IPS-15b (cell line): ENCODE measurements around the gene ERN1.
"Not testable (repeated sequence)": the region's sequence is repeated elsewhere in the genome, so short reads cannot be mapped to it uniquely, and the experiment has no call there.

ENCODE experiments used
- H3K27me3 ChIP-seq: one replicate; pipeline ENCODE4 v1.6.1; 2013; ENCODE audit warnings: low read length; ENCODE audit not compliant: control insufficient read depth, insufficient read depth
- H3K36me3 ChIP-seq: one replicate; pipeline ENCODE4 v1.6.1; 2013; ENCODE audit warnings: low read length; ENCODE audit not compliant: control insufficient read depth, insufficient read depth
- H3K4me1 ChIP-seq: one replicate; pipeline ENCODE4 v1.6.1; 2013; ENCODE audit warnings: mild to moderate bottlenecking, low read length; ENCODE audit not compliant: control insufficient read depth, insufficient read depth
- H3K4me3 ChIP-seq: one replicate; pipeline ENCODE4 v1.5.1; 2013; ENCODE audit warnings: low read depth, low read length
- H3K9ac ChIP-seq: one replicate; pipeline ENCODE4 v1.6.1; 2013; ENCODE audit warnings: low read depth, mild to moderate bottlenecking, low read length
- H3K9me3 ChIP-seq: one replicate; pipeline ENCODE4 v1.6.1; 2013; ENCODE audit warnings: mild to moderate bottlenecking, low read length; ENCODE audit not compliant: control insufficient read depth, insufficient read depth

Gene ERN1

DNA sequence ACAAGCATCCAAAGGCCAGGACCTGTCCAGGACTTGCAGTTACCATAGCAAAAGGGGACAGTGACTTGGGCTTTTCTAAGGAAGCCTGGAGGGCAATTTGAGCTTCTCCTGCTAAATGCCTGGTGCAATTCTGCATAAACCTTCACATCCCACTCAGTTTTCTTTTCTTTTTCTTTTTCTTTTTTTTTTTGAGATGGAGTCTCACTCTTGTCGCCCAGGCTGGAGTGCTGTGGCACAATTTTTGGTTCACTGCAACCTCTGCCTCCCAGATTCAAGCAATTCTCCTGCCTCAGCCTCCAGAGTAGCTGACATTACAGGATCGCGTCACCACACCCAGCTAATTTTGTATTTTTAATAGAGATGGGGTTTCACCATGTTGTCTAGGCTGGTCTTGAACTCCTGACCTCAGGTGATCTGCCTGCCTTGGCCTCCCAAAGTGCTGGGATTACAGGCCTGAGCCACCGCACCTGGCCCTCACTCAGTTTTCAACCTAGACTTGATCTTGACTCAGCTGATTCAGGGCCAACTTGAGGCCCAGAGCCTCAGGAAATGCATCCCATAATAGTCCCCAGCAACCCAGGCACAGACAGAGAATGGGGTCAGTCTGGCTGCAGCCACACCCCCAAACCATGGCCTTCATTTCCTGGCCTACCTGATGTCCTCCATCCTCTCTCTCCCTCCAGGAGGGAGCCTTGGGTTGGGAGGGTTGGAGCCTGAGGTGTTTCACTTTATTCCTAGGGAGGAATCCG, 122.7 kb downstream of the ERN1 start:
- not testable (repeated sequence) for H3K4me1 ChIP-seq, H3K4me3 ChIP-seq, H3K9me3 ChIP-seq, H3K27me3 ChIP-seq, H3K9ac ChIP-seq, H3K36me3 ChIP-seq

DNA sequence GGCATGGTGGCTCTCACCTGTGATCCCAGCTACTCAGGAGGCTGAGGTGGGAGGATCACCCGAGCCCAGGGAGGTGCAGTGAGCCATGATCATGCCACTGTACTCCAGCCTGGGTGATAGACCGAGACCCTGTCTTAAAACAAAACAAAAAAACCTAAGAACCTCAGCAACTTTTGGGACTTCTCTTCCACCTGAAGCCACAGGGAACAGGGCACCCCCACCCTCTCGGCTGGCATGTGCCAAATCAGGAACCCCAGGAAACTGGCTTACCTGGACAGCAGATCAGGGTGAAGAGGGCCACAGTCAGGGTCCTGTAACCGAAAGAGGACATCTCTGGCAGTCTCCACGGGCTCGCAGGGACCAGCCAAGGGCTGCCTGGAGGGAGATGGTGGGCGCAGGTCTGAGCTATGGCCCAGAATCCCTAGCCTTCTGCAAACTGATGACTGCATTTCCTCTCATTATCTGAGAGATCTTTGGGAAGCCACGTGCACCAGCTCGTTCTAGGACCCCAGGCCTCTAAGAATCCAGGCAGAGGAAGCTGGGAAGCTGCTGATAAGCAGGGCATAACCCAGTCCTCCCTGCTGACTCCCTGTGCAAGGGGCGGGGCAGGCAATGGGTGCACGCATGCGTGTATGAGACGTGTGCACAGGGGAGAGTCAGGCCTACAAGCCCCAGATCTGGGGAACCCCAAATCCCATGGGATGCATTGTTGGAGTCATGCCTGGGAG, 123.4 kb downstream of the ERN1 start:
- no peak overlapping the region for H3K4me3 ChIP-seq
- peaks cover 4% of the 10 kb centered on the region for H3K4me1 ChIP-seq
- no peak overlapping the region for H3K9ac ChIP-seq
- no peaks in the 10 kb centered on the region for H3K36me3 ChIP-seq
- H3K27me3 ChIP-seq: no peaks in the 10 kb centered on the region
- no peaks in the 10 kb centered on the region for H3K9me3 ChIP-seq

DNA sequence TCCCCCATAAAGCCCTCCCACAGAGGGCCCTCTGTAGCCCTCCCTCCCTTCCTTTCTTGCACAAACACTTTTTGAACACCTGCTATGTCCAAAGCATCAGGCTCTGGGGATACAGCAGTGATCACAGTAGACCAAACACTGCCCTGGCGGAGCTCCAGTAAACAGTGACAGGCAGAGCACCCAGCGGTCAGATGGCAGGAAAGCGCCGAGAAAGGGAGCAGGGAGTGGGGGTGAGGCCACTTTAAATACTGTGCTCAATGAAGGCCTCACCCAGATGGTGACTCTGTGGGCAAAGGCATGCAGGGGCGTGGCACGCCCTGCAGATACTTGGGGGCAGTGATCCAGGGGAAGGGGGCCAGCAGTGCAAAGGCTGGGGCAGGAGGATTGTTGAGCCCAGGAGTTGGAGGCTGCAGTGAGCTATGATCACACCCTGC, 124.2 kb downstream of the ERN1 start:
- no peaks in the 10 kb centered on the region for H3K36me3 ChIP-seq
- peaks cover 4% of the 10 kb centered on the region for H3K4me1 ChIP-seq
- H3K4me3 ChIP-seq: no peak overlapping the region
- no peak overlapping the region for H3K9ac ChIP-seq
- H3K27me3 ChIP-seq: no peaks in the 10 kb centered on the region
- H3K9me3 ChIP-seq: no peaks in the 10 kb centered on the region

DNA sequence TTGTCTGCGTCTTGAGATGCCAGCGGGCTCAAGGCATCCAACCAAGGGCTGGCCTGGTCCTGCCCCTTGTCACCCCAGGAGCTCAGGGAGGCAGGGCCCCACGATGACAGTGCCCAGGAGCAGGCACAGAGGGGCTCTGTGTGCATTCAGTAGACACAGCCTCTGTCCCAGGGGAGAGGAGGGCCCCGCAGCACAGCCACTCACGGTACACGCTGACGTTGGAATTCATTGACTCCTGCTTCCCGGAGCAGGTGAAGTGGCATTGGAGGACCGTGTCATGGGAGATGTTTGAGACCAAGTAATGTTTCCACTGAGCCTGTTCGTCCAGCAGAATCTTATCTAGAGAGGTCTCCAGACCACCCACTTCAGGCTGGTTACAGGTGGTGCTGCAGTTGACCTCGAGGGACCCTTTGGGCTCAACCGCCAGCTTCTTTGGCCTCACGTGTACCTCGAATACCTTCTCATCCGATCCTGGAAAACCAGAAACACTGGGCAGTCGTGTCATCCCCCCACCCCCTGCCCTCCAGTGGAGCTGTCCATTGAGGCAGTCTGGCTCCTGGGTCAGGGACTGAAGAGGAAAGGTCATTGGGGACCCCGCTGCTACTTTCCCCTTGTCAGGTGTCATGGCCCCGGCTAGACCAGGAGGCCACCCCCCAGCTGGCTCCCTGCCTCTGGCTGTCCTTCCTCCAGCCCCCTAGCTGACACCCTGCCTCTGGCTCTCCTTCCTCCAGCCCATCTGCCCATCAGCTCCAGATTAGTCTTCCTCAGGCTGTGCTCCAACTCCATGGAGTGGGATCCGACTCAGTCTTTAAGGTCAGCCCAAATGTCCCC, 124.8 kb downstream of the ERN1 start:
- Histone ChIP-seq H3K4me3 (no peak overlapping the region), H3K27me3 (no peaks in the 10 kb centered on the region), H3K9ac (no peak overlapping the region), H3K9me3 (no peaks in the 10 kb centered on the region), H3K4me1 (peaks cover 4% of the 10 kb centered on the region), H3K36me3 (no peaks in the 10 kb centered on the region)

DNA sequence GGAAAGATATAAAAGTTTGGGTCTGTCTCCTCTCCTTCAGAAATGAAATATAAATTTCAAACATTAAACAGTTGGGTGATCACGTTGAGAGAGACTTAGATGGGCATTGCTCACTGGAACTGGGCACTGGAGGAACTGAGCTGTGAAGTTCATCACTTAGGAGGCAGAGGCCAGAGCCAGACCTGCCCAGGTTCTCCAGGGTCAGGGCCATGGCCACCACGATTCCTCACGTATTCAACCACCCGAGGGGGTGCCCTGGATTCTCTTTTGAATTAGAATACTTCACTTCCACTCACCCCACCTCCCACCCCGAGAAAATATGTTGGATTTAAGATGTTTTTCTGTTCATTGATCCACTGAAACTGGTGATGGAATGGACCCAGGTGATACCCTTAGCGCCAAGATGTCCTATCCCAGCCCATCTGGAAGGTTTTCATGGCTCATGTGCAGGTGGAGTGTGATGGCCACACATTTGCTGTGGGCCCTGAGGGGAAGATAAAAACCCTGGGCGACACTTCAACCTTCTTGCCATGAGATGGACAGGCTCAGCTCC, 125.7 kb downstream of the ERN1 start:
- no peaks in the 10 kb centered on the region for H3K36me3 ChIP-seq
- no peaks in the 10 kb centered on the region for H3K4me1 ChIP-seq
- H3K9ac ChIP-seq: no peak overlapping the region
- H3K9me3 ChIP-seq: no peaks in the 10 kb centered on the region
- H3K4me3 ChIP-seq: no peak overlapping the region
- peaks cover 5% of the 10 kb centered on the region for H3K27me3 ChIP-seq

DNA sequence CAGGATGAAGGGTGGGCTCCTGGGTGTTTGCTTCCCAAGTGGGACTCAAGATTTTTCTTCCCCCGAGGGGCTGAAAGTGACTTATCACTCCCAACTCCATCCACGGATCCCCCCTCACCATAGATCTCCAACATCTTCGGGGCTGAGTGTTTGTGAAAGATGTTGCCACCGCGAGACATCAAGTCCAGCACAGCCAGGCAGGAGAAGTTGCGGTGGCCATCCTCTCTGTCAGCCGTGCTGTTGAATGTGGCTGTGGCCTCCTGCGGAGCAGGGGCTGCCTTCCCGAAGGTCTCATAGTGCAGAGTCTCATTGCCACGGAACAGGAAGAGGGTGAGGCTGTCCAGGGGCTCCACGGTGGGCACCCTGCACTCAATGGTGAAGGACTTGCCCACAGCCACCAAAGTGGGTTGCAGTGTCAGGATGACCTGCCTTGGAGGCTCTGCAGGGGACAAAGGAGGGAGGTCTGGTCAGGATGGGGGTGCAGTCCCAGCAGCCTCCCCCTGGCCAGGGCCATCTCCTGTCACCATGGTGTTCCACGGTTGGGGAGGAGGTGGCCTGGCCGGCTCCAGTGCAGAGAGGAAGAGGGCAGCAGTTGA, 126.3 kb downstream of the ERN1 start:
- no peak overlapping the region for H3K4me3 ChIP-seq
- H3K36me3 ChIP-seq: no peaks in the 10 kb centered on the region

DNA sequence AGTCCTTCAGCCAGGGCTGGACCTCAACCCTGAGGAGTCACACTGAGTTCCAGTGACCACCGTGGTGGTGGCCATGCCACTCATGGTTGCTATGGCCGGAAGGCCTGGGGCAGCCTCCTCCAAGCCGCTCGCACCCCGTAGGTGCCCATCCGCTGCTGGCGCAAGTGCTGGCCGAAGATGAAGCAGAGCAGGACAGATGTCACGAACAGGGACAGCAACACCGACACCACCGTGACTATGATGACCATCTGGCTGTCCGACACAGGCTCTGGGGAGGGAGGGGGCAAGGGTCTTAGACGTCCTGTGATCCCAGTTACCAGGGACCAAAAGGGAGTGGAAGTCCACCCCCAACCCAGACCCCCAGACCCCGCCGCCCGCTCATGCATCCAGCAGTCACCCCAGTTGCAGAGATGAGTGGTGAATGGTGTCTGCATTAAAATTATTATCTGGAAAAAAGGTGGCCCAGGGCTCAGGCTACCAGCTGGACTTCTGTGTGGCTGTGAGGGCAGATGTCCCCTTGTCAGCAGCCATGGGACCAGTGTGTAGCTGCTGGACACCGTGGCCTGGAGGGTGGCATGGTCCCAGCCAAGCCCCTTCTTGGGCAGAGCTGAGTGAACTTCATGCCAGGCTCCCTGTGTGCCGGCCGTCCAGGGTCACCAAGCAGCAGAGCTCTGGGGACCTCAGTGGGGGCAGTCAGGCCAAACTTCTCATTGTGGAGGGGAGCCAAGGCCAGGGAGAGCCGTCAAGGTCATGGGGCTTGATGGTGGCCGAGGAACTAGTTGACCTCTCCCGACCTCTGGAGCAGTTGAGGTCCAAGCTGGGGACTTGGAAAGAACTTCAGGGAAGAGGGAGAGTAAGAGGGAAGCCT, 127.1 kb downstream of the ERN1 start:
- Histone ChIP-seq H3K9ac (no peak overlapping the region), H3K27me3 (peaks cover 9% of the 10 kb centered on the region), H3K4me3 (no peak overlapping the region), H3K36me3 (no peaks in the 10 kb centered on the region), H3K4me1 (no peaks in the 10 kb centered on the region), H3K9me3 (no peaks in the 10 kb centered on the region)

More for the DNA sequence above, 126.3 kb downstream of the ERN1 start:
- no peaks in the 10 kb centered on the region for H3K9me3 ChIP-seq
- H3K4me1 ChIP-seq: no peaks in the 10 kb centered on the region
- no peak overlapping the region for H3K9ac ChIP-seq
- peaks cover 9% of the 10 kb centered on the region for H3K27me3 ChIP-seq

GRCh38 chr17:64001763-64002529, 128.0 kb downstream of the ERN1 start:
- peaks cover 6% of the 10 kb centered on the region for H3K4me1 ChIP-seq

DNA sequence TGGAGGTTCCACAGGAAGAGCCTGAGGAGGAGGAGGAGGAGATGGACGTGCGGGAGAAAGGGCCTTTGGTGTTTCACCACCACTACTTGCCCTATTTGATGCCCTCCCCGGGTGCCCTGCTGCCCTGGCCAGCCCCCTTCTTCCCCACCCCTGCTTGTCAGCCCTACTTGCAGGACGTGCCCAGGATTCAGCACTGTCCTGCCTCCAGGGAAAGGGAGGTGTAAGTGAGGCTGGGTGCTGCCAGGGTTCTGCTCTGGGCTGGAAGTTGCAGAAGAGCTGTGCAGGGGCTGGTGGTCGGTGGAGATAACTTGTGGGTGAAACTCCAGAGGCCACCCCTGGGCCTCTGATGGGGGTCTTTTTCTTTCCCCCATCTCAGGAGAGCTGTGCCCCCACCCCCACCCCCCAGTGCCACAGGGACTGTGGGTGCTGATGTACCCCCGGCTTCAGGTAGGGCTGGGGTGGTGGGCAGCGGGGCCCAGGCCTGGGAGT, 128.8 kb downstream of the ERN1 start:
- Histone ChIP-seq H3K9ac (no peak overlapping the region), H3K4me3 (no peak overlapping the region), H3K36me3 (no peaks in the 10 kb centered on the region), H3K4me1 (peaks cover 6% of the 10 kb centered on the region), H3K27me3 (peaks cover 23% of the 10 kb centered on the region), H3K9me3 (no peaks in the 10 kb centered on the region)

More at GRCh38 chr17:64001763-64002529, 128.0 kb downstream of the ERN1 start:
- no peaks in the 10 kb centered on the region for H3K36me3 ChIP-seq
- H3K9ac ChIP-seq: no peak overlapping the region
- no peaks in the 10 kb centered on the region for H3K9me3 ChIP-seq
- H3K4me3 ChIP-seq: no peak overlapping the region
- peaks cover 18% of the 10 kb centered on the region for H3K27me3 ChIP-seq
